ENCODE measurements around the gene VGLL3. TPM values are rescaled to one million over a fixed set of nuclear protein-coding genes. Genes with fewer than 3 reads are reported as not detected.

Gene VGLL3, protein sequence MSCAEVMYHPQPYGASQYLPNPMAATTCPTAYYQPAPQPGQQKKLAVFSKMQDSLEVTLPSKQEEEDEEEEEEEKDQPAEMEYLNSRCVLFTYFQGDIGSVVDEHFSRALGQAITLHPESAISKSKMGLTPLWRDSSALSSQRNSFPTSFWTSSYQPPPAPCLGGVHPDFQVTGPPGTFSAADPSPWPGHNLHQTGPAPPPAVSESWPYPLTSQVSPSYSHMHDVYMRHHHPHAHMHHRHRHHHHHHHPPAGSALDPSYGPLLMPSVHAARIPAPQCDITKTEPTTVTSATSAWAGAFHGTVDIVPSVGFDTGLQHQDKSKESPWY
- total RNA-seq: 15.6 and 19.7 TPM in 2 replicates

DNA sequence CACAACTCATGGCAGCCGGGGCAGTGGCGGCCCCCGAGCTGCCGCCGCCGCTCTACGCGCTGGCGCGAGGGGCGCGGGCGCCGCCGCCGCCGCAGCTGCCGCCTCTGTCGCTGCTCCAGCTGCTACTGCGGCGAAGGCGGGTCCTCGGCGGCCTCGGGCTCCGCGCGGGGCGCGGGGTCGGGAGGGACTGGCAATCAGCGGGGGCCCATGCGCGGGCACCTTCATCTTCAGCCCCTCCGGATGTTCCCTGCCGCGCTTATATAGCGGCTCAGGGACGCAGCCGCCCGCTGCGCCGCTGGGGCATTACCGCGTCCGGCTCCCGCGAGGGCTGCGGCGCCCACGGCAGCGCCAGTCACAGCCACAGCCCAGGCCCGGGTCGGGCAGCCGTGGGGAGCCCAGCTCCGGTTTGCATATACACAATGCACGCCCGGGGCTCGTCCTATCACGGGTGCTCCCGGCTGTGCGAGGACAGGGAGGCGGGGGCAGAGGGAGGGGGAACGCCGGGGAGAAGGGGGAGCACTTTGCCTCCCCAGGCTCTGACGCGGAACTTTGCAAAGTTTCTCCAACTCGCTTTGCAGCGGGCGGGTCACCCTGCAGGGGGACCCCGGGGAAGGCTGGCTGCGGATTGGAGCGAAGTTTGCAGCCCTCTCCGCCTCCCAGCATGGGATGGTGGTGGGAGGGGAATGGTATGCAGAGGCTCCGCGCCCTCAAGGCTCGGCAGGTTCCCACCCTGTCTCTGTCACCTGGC is at the start of gene VGLL3:
VGLL3 (minus strand) TSS at position 416 of the 748 bp plus-strand sequence; CDS start at position 10, 406 bp downstream.

Other genes with a start within 250 kb of the VGLL3 start
- 17.1 and 21.5 TPM in 2 replicates for gene CHMP2B, start 236.2 kb upstream of the VGLL3 start, total RNA-seq

Data from mesangial cell (primary cell).